ENCODE measurements around the gene EMD.

EMD gene

GRCh38 chrX:154426916-154427770 lies 48.0 kb downstream of the EMD start:
- DNase-seq = no peak

DNA sequence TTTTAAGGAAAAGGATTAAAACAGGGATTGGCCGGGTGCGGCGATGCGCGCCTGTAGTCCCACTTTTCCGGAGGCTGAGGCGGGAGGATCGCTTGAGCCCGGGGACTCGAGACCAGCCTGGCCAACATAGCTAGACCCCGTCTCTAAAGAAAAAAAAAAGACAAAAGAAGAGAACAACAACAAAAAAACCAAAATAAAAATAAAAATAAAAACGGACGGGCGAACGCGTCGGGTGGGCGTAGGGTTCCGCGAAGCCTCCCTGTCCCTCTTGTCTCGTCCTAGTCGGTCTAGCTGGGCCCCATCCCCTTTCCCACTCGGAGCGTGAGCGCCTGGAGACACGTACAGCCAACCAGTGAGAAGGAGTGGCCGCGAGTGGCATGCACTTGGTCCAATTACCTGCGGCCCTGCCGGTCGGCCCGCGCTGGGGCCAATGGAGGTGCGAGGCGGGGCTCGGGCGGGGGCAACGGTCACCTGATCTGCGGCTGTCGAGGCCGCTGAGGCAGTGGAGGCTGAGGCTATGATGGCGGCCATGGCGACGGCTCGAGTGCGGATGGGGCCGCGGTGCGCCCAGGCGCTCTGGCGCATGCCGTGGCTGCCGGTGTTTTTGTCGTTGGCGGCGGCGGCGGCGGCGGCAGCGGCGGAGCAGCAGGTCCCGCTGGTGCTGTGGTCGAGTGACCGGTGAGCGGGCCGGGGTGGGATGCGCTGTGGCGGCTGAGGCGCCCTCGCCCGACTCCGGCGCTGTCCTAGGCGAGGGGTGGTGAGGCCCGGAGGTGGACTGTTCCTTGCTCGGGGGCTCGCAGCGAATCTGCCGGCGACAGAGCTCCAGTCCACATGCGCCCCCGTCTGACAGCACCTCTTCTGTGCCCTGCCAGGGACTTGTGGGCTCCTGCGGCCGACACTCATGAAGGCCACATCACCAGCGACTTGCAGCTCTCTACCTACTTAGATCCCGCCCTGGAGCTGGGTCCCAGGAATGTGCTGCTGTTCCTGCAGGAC lies 49.4 kb downstream of the EMD start, which contains the start of gene ATP6AP1:
Gene ATP6AP1, plus strand, starts transcription at position 502 of the 996 bp plus-strand sequence. Its CDS starts 16 bp downstream, at position 518.
- peak; percentile 80 for DNase-seq

DNA sequence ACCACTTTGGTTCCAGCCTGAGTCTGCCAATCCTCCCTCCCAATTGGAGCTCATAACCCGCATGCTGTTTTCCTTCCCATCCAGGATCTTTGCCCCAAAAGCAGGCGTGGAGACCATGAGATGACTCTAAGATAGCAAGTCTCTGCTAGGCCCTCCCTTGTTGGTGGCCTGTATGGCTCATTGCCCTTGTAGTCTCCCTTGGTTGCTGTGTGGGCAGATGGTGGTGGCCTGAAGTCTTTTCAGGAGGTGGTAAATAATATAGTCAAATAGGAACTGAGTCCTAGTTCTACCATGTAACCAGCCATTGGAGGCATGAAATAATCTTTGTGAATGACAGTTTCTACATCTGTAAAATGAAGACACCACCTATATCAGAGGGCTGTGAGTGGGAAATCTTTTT lies 50.6 kb downstream of the EMD start:
- DNase-seq = no peak

DNA sequence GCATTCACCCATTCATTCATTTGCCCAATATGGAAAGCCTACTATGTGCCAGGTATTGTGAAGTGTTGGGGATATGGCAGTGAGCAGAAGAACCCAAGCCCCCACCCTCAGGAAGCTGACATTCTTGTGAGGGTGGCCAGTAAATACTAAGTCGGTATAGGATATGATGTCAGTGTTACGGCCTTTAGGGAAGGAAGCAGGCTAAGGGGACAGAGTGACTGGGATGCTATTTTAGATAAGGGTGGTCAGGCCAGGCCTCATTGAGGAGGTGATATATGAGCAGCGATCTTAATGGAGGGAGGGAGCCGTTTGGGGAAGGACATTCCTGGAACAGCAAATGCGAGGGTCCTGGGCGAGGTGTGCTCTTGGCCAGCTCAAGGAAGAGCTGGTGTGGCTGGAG lies 51.4 kb downstream of the EMD start:
- DNase-seq = no peak

DNA sequence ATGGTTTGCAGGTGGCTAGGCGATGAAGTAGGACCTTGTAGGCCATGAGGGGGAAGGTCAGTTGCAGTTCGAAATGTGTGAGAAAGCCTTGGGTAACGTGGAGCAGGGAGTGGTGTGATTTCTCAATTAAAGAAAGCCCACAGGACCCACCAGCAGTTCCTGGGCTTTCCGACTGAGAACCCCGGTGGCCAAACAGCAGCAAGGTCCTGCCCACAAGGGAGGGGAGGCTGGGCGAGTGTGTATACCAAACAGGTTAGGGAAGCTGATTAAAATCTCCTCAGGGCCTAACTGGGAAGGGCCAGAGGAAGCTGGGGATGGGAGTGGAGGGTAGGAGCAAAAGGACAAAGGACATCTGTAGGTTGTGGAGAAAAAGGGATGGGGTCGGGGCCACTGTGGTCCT lies 51.8 kb downstream of the EMD start:
- DNase-seq = no peak

Data from activated CD4-positive, alpha-beta T cell treated with anti-CD3 and anti-CD28 coated beads for 1 hour (primary cell).